Brain microvascular endothelial cell (primary cell): ENCODE measurements around the gene PGBD2.
A peak's percentile ranks its signal among the peaks of the same experiment; 100 is the strongest.
"Not testable (repeated sequence)": the region's sequence is repeated elsewhere in the genome, so short reads cannot be mapped to it uniquely, and the experiment has no call there.

Experiments
- DNase-seq: peaks from one replicate; pipeline ENCODE4 v3.0.0-alpha.2; 2020
- H3K27ac ChIP-seq: fragments of 250-450 bp; sonication (Bioruptor Pico); 2 replicates; pipeline ENCODE4 v1.5.1; 2020; ENCODE audit warnings: mild to moderate bottlenecking, moderate library complexity
- H3K27me3 ChIP-seq: fragments of 250-450 bp; sonication (Bioruptor Pico); replicated peaks from 2 replicates; pipeline ENCODE4 v1.5.1; 2020; ENCODE audit warnings: mild to moderate bottlenecking
- H3K36me3 ChIP-seq: fragments of 250-450 bp; sonication (Bioruptor Pico); replicated peaks from 2 replicates; pipeline ENCODE4 v1.5.1; 2020; ENCODE audit warnings: mild to moderate bottlenecking
- H3K4me3 ChIP-seq: 2 replicates; pipeline ENCODE4 v1.5.1; 2011; ENCODE audit warnings: low read depth, mild to moderate bottlenecking, control low read depth, low read length, moderate library complexity
- CTCF ChIP-seq: IDR thresholded peaks from 2 replicates; pipeline ENCODE4 v1.5.1; 2011; ENCODE audit warnings: low read depth, mild to moderate bottlenecking, moderate library complexity, low read length, control low read depth, inconsistent platforms; ENCODE audit errors: missing control alignments
- in situ Hi-C: cut with HindIII; loops from 2 replicates; pipeline ENCODE4 v1.10.0; 2017; ENCODE audit warnings: low sequenced_read_pairs, low pct_ligation_motif_present

Gene PGBD2

GRCh38 chr1:248871837-248872401 is 34.1 kb upstream of the PGBD2 start:
- Histone ChIP-seq H3K27me3 (no peaks in the 10 kb centered on the region), H3K36me3 (no peaks in the 10 kb centered on the region), H3K27ac (no peak overlapping the region), H3K4me3 (no peak overlapping the region)
- no peak for TF ChIP-seq CTCF
- in situ Hi-C loops, result no loop called here
- DNase-seq, result no peak

- TF ChIP-seq CTCF, result no peak
- no peaks in the 10 kb centered on the region for H3K36me3 ChIP-seq
- peak overlapping the region; percentile 93 for H3K27ac ChIP-seq
- DNase-seq, result peak; percentile 66
- peak overlapping the region; percentile 83 for H3K4me3 ChIP-seq
- in situ Hi-C loops, result no loop called here
- H3K27me3 ChIP-seq, result no peaks in the 10 kb centered on the region
Measured at GRCh38 chr1:248872752-248873408, 33.2 kb upstream of the PGBD2 start.

- TF ChIP-seq CTCF, result peak; percentile 9
- in situ Hi-C loops, result no loop called here
- H3K36me3 ChIP-seq, result no peaks in the 10 kb centered on the region
- peak overlapping the region; percentile 83 for H3K4me3 ChIP-seq
- H3K27me3 ChIP-seq, result no peaks in the 10 kb centered on the region
- peak overlapping the region; percentile 93 for H3K27ac ChIP-seq
- DNase-seq, result peak; percentile 96
Measured at GRCh38 chr1:248873409-248873992, 32.5 kb upstream of the PGBD2 start.

- H3K4me3 ChIP-seq, result peak overlapping the region; percentile 83
- in situ Hi-C loops, result no loop called here
- H3K27me3 ChIP-seq, result no peaks in the 10 kb centered on the region
- no peaks in the 10 kb centered on the region for H3K36me3 ChIP-seq
- no peak for TF ChIP-seq CTCF
- peak; percentile 81 for DNase-seq
- peak overlapping the region; percentile 93 for H3K27ac ChIP-seq
Measured at GRCh38 chr1:248873993-248874533, 32.0 kb upstream of the PGBD2 start.

- Histone ChIP-seq H3K27ac (no peak overlapping the region), H3K36me3 (no peaks in the 10 kb centered on the region), H3K27me3 (peaks cover 2% of the 10 kb centered on the region), H3K4me3 (no peak overlapping the region)
- no peak for TF ChIP-seq CTCF
- in situ Hi-C loops, result no loop called here
- no peak for DNase-seq
Measured at GRCh38 chr1:248881261-248881660, 24.8 kb upstream of the PGBD2 start.

GRCh38 chr1:248882427-248882826 is 23.6 kb upstream of the PGBD2 start:
- in situ Hi-C loops, H3K27me3 ChIP-seq, DNase-seq, H3K36me3 ChIP-seq, H3K4me3 ChIP-seq, H3K27ac ChIP-seq: not testable (repeated sequence)
